ENCODE results near the gene MYO7B. TPM values are rescaled to one million over a fixed set of nuclear protein-coding genes. Genes with fewer than 3 reads are reported as not detected.

The MYO7B gene
- total RNA-seq, 5 donors from 2014 or later (not counting 1 experiment from before 2014, with no cell fraction given), result 0.13 to 0.96 (median 0.28) TPM; not detected in 1

DNA sequence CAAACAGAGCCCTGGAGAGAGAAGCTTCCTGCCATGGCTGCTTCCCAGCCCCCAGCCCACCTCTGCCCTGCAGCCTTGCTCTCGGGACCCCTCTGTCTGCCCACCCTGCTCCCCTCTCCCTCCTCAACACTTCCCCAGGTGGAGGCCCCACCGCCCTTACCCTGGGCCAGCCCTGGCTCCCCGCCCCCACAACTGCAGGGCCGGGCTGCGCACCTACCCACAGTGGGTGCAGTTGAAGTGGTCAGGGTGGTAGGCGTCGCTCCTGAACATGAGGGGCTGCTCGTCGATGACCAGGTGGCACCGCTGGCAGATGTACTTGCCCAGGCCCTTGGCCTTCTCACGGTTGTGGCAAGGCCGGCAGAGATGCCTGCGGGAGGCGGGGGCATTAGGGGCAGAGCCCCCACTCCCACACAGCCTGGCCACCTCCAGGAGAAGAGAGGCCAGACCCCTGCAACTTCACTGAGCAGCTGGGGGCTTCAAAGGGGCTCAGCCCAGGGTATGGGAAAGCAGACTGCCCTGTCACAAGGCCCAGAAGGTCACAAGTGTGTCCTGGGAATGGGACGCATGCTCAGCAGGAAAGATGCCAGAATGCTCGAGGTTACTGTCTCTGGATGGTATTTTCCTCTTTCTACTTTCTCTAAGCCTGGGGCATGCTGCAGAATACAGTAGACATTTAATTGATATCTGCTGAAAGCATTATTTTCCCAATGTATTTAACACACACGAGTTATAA is 107.4 kb downstream of the MYO7B start:
- no peaks in the 10 kb centered on the region for H3K9me3 ChIP-seq
- peaks cover 0 to 2% of the 10 kb centered on the region in 2 experiments for H3K27me3 ChIP-seq (replicated peaks in 1 of 2; ENCODE audit: control insufficient read depth in 2 of 2, extremely low read depth in 1 of 2, insufficient read depth in 2 of 2, low read length in 1 of 2)
- H3K4me3 ChIP-seq (ENCODE audit: control insufficient read depth in 1 of 2, extremely low read depth in 1 of 2, low read length in 1 of 2), result no peak overlapping the region
- H3K36me3 Mint-ChIP-seq, result no peaks in the 10 kb centered on the region
- no peaks in the 10 kb centered on the region for H3K27me3 Mint-ChIP-seq
- H3K4me3 Mint-ChIP-seq, result peak overlapping the region in 1 of 3 donors; percentile 75
- peaks cover 0 to 3% of the 10 kb centered on the region in 2 donors for H3K36me3 ChIP-seq (ENCODE audit: control insufficient read depth in 2 of 2, extremely low read depth in 1 of 2, insufficient read depth in 1 of 2, low read length in 1 of 2)
- H3K4me1 ChIP-seq (ENCODE audit: control insufficient read depth in 1 of 2, extremely low read depth in 1 of 2, insufficient read depth in 2 of 2, low read length in 2 of 2), result peaks cover 33 to 68% of the 10 kb centered on the region in 2 experiments
- H3K27ac Mint-ChIP-seq, result peak overlapping the region; percentile 90
- H3K27ac ChIP-seq (ENCODE audit: low read length), result peak overlapping the region; percentile 38
- no peaks in the 10 kb centered on the region for H3K9me3 Mint-ChIP-seq
- ChIA-PET CTCF (interaction anchor here in 1 of 2 donors (0.5 kb wide), 1 partner anchor 193 kb away, joined by 6 read pairs; no protein-coding TSS in a partner anchor), POLR2A (no interaction called here)
- no peak for ATAC-seq (replicated peaks in 1 of 4)
- peaks cover 35 to 48% (median 47%) of the 10 kb centered on the region in 3 donors for H3K4me1 Mint-ChIP-seq
- DNase-seq, result no peak
- 83% methylated on average over 12 of the region's 17 CpGs for WGBS (ENCODE audit: insufficient coverage)

DNA sequence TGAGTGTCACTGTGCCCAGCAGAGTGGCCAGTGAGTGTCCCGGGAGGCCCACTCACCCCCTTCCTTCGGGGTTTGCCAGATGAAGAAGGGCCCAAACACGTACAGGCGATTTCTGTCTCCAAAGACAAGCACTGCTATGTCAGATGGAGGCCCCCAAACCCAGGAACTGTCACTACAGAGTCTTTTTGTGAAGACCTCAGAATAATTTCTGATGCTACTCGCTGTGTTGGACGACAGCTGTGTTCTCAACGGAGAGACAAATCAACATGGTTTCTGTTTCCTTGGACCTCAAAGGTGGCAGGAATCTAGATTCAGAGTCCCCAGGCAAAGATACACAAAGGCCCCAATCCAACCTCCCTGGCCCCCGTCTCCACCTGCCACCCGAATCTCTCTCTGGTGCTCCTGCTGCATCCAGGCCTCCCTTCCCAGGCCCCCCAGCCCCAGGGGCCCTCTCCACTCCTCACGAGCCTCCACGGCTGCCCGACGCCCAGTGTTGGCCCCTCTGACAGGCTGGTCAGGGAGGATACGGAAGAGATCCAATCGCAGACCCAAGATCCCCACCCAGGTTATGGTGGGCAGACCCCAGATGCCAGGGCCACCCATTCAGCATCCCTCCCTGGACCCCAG is 108.1 kb downstream of the MYO7B start:
- H3K4me3 Mint-ChIP-seq, result peak overlapping the region in 1 of 3 donors; percentile 33
- DNase-seq (no peak), ATAC-seq (replicated peaks in 1 of 4) (no peak)
- H3K27ac Mint-ChIP-seq, result peak overlapping the region; percentile 84 to 90
- peaks cover 0 to under 1% of the 10 kb centered on the region in 2 donors for H3K36me3 ChIP-seq (ENCODE audit: control insufficient read depth in 2 of 2, extremely low read depth in 1 of 2, insufficient read depth in 1 of 2, low read length in 1 of 2)
- H3K4me1 Mint-ChIP-seq, result peaks cover 36 to 51% (median 48%) of the 10 kb centered on the region in 3 donors
- H3K9me3 Mint-ChIP-seq, result no peaks in the 10 kb centered on the region
- H3K4me1 ChIP-seq (ENCODE audit: control insufficient read depth in 1 of 2, extremely low read depth in 1 of 2, insufficient read depth in 2 of 2, low read length in 2 of 2), result peaks cover 27 to 65% of the 10 kb centered on the region in 2 experiments
- no peak overlapping the region for H3K4me3 ChIP-seq (ENCODE audit: control insufficient read depth in 1 of 2, extremely low read depth in 1 of 2, low read length in 1 of 2)
- ChIA-PET CTCF (no interaction called here), POLR2A (no interaction called here)
- H3K9me3 ChIP-seq, result no peaks in the 10 kb centered on the region
- H3K27me3 ChIP-seq (replicated peaks in 1 of 2; ENCODE audit: control insufficient read depth in 2 of 2, extremely low read depth in 1 of 2, insufficient read depth in 2 of 2, low read length in 1 of 2), result peaks cover 0 to 2% of the 10 kb centered on the region in 2 experiments
- no peaks in the 10 kb centered on the region for H3K27me3 Mint-ChIP-seq
- H3K36me3 Mint-ChIP-seq, result no peaks in the 10 kb centered on the region
- H3K27ac ChIP-seq (ENCODE audit: low read length), result no peak overlapping the region
- 93% methylated on average over 11 of the region's 15 CpGs for WGBS (ENCODE audit: insufficient coverage)

DNA sequence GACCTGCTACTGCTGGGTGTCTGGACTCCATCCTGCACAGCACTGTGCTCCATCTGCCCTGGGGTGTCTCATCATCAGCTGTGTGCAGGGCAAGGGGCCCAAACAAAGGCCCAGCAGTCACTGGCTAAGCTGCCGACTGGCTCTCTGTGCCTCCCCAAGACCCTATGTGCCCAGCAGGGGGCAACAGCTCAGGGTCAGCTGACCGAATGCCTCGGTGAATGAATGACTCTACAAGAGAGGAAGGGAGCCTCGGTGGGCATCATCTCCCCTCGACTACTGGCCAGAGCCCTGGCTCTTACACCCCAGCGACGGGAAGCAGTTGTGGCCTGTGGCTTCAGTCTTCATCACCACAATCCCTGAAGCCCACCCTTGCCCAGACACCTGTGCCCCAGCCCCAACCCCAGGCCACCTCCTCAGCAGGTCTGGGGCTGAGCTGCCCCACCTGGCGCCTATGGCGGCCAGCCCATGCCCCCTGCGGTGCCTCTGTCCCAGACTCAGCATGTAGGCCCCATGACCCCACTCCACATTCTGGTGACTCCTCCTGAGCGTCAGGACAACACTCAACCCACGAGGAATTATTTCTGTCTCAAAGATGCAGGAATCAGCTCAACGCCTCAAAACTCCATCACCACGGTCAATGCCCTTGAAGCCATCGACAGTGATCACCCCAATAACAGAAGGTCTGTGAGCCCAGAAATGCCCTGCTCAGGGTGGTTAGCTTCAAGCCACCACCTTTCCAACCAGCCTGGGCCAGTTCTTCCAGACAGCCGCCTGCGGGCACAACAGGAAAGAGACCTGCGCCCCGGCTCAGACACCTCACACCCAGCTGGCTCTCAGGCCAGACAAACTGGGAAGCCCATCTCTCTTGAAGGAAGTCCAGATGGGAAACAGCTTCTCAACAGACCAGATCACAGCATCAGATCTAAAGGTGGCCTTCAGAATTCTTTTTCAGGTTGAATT is 108.9 kb downstream of the MYO7B start:
- Histone ChIP-seq H3K36me3 (ENCODE audit: control insufficient read depth in 2 of 2, extremely low read depth in 1 of 2, insufficient read depth in 1 of 2, low read length in 1 of 2) (no peaks in the 10 kb centered on the region), H3K9me3 (no peaks in the 10 kb centered on the region), H3K4me1 (ENCODE audit: control insufficient read depth in 1 of 2, extremely low read depth in 1 of 2, insufficient read depth in 2 of 2, low read length in 2 of 2) (peaks cover 23 to 64% of the 10 kb centered on the region in 2 experiments), H3K4me3 (ENCODE audit: control insufficient read depth in 1 of 2, extremely low read depth in 1 of 2, low read length in 1 of 2) (no peak overlapping the region), H3K27me3 (replicated peaks in 1 of 2; ENCODE audit: control insufficient read depth in 2 of 2, extremely low read depth in 1 of 2, insufficient read depth in 2 of 2, low read length in 1 of 2) (peaks cover 0 to 2% of the 10 kb centered on the region in 2 experiments), H3K27ac (ENCODE audit: low read length) (no peak overlapping the region)
- ChIA-PET POLR2A (no interaction called here), CTCF (interaction anchor here (0.6 to 1.8 kb wide), 2 partner anchors 53 to 460 kb away, joined by 3 to 5 read pairs; no protein-coding TSS in a partner anchor)
- H3K27ac Mint-ChIP-seq, result peak overlapping the region; percentile 84 to 85
- no peak for DNase-seq
- 92% methylated on average over 10 of the region's 19 CpGs for WGBS (ENCODE audit: insufficient coverage)
- H3K27me3 Mint-ChIP-seq, result no peaks in the 10 kb centered on the region
- H3K36me3 Mint-ChIP-seq, result no peaks in the 10 kb centered on the region
- H3K4me3 Mint-ChIP-seq, result peak overlapping the region in 1 of 3 donors; percentile 33
- H3K4me1 Mint-ChIP-seq, result peaks cover 34 to 51% (median 46%) of the 10 kb centered on the region in 3 donors
- no peaks in the 10 kb centered on the region for H3K9me3 Mint-ChIP-seq
- no peak for ATAC-seq (replicated peaks in 1 of 4)

- no peak overlapping the region for H3K4me3 ChIP-seq (ENCODE audit: control insufficient read depth in 1 of 2, extremely low read depth in 1 of 2, low read length in 1 of 2)
- POLR2A ChIA-PET, result interaction anchor here in 1 of 2 donors (0.6 kb wide), 1 partner anchor 52 kb away, joined by 3 read pairs; no protein-coding TSS in a partner anchor
- Mint-ChIP-seq H3K36me3 (no peaks in the 10 kb centered on the region), H3K4me3 (no peak overlapping the region), H3K4me1 (peaks cover 33 to 51% (median 45%) of the 10 kb centered on the region in 3 donors), H3K27me3 (no peaks in the 10 kb centered on the region), H3K9me3 (no peaks in the 10 kb centered on the region), H3K27ac (peak overlapping the region; percentile 62 to 84)
- no peak for ATAC-seq (replicated peaks in 1 of 4)
- CTCF ChIA-PET, result interaction anchor here in 1 of 2 donors (0.5 to 1.8 kb wide), 2 partner anchors 21 to 54 kb away, joined by 5 to 9 read pairs; no protein-coding TSS in a partner anchor
- WGBS (ENCODE audit: insufficient coverage), result no CpG with 5 or more reads among the region's 1 CpG
- no peak for DNase-seq
- H3K27ac ChIP-seq (ENCODE audit: low read length), result no peak overlapping the region
- H3K36me3 ChIP-seq (ENCODE audit: control insufficient read depth in 2 of 2, extremely low read depth in 1 of 2, insufficient read depth in 1 of 2, low read length in 1 of 2), result no peaks in the 10 kb centered on the region
- H3K9me3 ChIP-seq, result no peaks in the 10 kb centered on the region
- peaks cover 0 to 4% of the 10 kb centered on the region in 2 experiments for H3K27me3 ChIP-seq (replicated peaks in 1 of 2; ENCODE audit: control insufficient read depth in 2 of 2, extremely low read depth in 1 of 2, insufficient read depth in 2 of 2, low read length in 1 of 2)
- peaks cover 26 to 64% of the 10 kb centered on the region in 2 experiments for H3K4me1 ChIP-seq (ENCODE audit: control insufficient read depth in 1 of 2, extremely low read depth in 1 of 2, insufficient read depth in 2 of 2, low read length in 2 of 2)
Observed at GRCh38 chr2:127645026-127645394, 109.5 kb downstream of the MYO7B start.

- DNase-seq (no peak), ATAC-seq (replicated peaks in 1 of 4) (no peak)
- Histone ChIP-seq H3K36me3 (ENCODE audit: control insufficient read depth in 2 of 2, extremely low read depth in 1 of 2, insufficient read depth in 1 of 2, low read length in 1 of 2) (no peaks in the 10 kb centered on the region), H3K4me3 (ENCODE audit: control insufficient read depth in 1 of 2, extremely low read depth in 1 of 2, low read length in 1 of 2) (no peak within 1 kb of the TSS), H3K27me3 (replicated peaks in 1 of 2; ENCODE audit: control insufficient read depth in 2 of 2, extremely low read depth in 1 of 2, insufficient read depth in 2 of 2, low read length in 1 of 2) (peaks cover 0 to 5% of the 10 kb centered on the region in 2 experiments), H3K9me3 (no peaks in the 10 kb centered on the region), H3K27ac (ENCODE audit: low read length) (no peak within 1 kb of the TSS), H3K4me1 (ENCODE audit: control insufficient read depth in 1 of 2, extremely low read depth in 1 of 2, insufficient read depth in 2 of 2, low read length in 2 of 2) (peaks cover 22 to 57% of the 10 kb centered on the region in 2 experiments)
- Mint-ChIP-seq H3K9me3 (no peaks in the 10 kb centered on the region), H3K4me3 (no peak within 1 kb of the TSS), H3K4me1 (peaks cover 28 to 45% (median 39%) of the 10 kb centered on the region in 3 donors), H3K36me3 (no peaks in the 10 kb centered on the region), H3K27ac (peak within 1 kb of the TSS; percentile 62 to 84), H3K27me3 (no peaks in the 10 kb centered on the region)
- WGBS (ENCODE audit: insufficient coverage), result 92% methylated on average over 36 of the region's 37 CpGs
- ChIA-PET POLR2A (interaction anchor here in 1 of 2 donors (0.6 kb wide), 1 partner anchor 52 kb away, joined by 3 read pairs; no protein-coding TSS in a partner anchor), CTCF (interaction anchor here in 1 of 2 donors (0.5 to 1.8 kb wide), 2 partner anchors 22 to 55 kb away, joined by 5 to 9 read pairs; no protein-coding TSS in a partner anchor)
Observed at GRCh38 chr2:127645395-127646291, 110.2 kb downstream of the MYO7B start, which contains the start of gene GPR17. Gene GPR17 (plus strand): TSS chr2:127646153. CDS start chr2:127650736, 4,583 bp downstream.
